HS-5 (cell line): ENCODE measurements around the gene SPAAR.
A peak's percentile ranks its signal among the peaks of the same experiment; 100 is the strongest.
"Not testable (repeated sequence)": the region's sequence is repeated elsewhere in the genome, so short reads cannot be mapped to it uniquely, and the experiment has no call there.

Experiments used
- DNase-seq: peaks from one replicate; pipeline ENCODE4 v3.0.0-alpha.2; 2012; ENCODE audit warnings: low read depth

SPAAR gene

DNA sequence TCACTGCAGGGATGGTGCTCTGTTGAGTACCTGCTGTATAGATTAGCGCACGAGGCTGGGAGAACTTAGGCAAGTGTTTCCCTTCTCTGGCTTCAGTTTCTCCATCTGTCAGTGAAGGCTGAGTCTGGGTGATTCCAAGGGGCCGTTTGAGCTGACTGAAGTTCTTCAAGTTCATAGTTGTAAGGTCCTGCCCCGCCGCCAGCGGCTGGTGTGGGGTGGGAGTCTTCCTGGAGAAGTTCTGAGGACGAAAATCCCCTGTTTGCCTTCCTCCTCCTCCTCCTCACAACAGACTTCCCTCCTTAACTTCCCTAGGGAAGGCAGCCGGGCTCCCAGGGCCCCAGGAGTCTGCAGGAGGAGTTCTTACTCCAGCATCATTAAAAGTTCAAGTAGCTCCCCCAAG, 5.0 kb upstream of the SPAAR start:
- DNase-seq, result no peak

DNA sequence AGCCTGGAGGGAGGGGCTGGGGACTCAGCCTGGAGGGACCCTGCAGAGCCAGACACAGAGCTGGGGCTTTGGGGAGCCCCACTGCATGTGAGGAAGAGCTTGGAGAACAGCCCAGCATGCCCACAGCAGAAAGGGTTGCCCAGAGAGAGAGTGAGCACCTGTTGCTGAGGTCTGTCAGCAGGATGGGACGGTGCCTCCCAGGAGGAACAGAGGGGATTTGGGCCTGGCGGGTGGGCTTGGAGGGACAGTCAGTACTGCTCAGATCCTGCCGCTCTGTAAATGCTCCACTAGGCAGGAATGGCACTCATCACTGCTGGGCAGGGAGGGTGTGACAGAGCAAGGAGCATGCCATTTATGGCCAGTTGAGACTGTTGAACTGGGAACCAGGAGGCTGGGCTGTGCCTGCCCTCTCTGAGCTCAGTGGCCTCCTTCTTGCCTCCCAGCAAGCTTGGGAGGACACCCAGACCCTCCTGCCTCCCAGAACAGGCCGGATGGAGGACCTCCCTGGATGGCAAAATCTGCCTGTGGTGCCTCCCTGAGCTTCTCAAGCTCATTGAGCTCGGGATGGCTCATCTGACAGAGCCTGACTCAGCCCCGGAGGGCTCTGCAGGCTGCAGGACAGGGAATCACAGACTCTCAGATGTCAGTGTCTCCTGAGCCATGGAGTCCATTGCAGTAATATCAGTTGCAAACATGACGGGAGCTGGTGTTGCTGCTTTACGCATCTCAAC, 4.1 kb upstream of the SPAAR start:
- DNase-seq, result no peak

DNA sequence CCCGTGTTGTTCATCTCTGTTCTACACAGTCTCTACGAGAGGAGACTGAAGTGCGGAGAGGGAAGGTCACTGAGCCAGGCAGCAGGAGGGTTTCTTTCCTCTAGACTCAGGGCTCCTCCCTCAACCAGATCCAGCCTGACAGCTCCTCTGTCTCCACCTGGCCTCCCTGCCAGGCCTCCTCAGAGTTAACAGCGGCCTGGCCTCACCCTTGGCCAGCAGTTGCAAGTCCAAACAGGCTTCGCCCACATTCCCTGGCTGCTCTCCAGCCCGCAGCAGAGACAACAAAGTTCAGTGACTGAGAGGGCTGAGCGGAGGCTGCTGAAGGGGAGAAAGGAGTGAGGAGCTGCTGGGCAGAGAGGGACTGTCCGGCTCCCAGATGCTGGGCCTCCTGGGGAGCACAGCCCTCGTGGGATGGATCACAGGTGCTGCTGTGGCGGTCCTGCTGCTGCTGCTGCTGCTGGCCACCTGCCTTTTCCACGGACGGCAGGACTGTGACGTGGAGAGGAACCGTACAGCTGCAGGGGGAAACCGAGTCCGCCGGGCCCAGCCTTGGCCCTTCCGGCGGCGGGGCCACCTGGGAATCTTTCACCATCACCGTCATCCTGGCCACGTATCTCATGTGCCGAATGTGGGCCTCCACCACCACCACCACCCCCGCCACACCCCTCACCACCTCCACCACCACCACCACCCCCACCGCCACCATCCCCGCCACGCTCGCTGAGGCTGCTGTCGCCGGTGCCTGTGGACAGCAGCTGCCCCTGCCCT, 3.2 kb upstream of the SPAAR start, which contains the start of gene HRCT1:
Gene HRCT1, plus strand, starts transcription at position 291 of the 768 bp plus-strand sequence. Its CDS starts 86 bp downstream, at position 377.
- DNase-seq, result peak; percentile 76

DNA sequence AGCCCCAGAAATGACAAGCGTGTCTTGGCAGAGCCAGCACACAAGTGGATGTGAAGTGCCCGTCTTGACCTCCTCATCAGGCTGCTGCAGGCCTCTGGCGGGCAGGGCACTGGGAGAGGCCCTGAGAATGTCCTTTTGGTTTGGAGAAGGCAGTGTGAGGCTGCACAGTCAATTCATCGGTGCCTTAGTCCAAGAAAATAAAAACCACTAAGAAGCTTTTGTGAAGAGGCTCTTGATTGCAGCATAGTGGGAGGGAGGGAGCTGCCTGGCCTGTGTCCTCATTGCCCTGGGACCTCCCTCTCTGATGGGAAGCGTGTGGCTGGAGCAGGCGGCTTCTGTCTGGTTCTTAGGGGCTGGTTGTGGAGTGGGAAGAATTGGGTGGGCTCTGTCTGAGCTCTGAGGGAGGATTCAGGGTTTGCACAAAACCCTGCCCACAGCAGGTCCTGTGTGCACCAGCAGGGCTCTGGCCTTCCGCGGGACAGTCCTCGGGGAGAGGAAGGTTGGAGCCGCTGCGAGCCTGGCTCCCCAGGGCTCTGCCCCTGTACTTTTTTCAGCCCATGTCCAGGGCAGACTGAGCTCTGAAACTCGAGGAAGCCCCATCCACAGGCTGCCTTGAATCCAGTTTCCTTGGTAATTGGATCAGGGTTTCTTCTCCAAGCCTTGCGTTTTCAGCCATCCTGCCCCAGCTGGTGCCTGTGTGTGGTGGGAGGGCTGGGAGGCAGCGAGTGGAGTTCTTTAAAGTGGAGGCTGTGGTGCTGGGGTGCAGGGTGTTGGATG, 2.2 kb upstream of the SPAAR start:
- DNase-seq, result no peak

DNA sequence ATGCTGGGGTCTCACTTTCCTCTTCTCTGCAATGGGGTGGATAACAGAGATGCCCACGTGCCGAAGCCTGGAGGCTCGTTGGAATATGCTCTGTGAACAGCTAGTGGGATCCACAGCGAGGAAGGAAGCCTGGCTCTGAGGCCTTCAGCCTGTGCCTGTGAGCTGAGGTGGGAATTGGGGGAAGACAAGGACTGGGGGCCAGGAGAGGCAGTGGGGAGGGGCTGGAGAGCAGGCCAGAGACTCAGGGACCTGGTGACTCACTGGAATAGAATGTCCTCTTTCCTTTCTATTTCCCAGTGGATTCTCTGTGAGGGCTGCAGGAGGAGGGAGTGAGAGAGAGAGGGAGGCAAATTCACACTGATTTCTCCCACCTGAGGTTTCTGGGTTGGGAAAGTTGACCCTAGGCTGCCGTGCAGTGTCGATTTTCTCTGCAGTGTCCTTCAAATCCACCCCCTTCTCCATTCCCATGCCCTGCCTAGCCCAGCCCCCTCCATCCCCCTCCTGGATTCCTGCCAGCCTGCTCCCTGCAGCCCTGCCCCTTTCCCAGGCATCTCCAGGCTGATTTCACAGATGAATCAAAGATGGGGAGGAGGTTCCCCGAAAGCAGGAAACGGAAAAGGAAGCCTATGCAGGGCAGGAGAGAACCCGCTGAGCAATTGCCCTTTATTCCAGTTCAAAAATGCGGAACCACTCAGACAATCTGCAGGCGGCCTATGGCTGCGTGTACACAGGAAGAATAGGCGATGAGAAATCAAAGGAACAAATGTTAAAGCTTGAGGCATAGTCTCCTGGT, 1.4 kb upstream of the SPAAR start:
- DNase-seq, result peak; percentile 86

DNA sequence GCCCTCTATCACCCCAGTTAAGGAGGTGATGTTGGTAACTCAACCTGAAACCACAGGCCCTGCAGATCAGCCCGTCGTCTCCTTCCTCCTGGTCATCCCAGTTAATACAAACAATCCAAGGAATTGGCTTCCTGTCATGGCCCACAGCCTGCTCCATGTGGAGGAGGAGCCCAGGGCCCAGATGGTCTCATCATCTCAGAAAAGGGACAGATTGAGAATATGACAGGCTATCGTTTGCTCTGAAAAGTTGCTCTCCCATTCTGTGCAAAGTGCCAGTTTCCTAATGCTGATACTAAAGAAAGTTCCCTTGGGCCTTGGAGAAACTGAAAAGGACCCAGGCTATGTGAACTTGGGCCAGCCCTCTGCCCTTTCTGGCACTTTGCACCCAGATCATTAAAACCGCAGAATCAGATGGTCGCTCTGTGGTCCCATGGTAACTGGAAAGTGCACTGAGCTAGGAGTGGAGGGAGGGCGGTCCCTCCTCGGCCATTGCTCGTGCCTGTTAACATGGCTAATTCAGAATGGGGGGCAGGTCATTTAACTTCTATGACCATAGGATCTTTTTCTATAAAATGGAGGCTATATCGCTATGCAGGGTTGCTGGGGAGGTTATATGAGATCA, 675 bp upstream of the SPAAR start:
- no peak for DNase-seq

DNA sequence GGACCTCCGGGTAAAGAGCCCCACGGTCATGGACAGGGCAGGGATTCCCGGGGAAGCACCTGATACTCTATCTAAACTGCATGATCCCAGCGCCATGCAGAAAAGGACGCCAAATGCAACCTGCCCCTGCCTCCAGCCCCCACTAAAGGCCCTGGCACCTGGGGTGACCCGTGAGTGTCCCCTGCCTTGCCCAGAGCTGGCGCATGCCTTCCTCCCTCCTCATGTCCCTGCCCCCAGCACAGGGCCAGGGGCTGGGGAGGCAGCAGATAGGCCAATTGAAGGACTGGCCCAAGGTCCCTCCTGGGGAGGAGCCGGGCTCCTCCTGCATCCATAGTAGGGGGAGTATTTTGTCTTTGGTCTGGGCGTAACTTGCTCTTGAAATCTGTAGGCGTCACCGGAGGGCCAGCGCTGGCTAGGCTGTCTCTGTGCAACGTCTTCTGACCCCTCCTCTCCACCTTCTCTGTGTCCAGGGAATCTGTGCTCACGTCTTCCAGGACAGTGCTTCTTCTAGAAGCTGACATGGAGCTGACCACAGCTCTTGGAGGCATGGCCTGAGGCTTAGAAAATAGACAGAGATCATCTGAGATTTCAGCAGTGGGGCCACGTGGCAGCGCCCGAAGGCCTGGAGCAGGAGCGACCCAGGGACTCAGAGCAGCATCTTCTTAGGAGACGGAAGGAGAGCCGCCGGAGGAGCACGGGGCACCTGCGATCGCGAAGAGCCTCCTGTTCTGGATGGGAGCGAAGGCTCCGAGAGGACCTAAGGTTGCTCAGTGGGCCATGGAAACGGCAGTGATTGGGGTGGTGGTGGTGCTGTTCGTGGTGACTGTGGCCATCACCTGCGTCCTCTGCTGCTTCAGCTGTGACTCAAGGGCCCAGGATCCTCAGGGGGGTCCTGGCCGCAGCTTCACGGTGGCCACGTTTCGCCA, 660 bp downstream of the SPAAR start:
- DNase-seq, result no peak

DNA sequence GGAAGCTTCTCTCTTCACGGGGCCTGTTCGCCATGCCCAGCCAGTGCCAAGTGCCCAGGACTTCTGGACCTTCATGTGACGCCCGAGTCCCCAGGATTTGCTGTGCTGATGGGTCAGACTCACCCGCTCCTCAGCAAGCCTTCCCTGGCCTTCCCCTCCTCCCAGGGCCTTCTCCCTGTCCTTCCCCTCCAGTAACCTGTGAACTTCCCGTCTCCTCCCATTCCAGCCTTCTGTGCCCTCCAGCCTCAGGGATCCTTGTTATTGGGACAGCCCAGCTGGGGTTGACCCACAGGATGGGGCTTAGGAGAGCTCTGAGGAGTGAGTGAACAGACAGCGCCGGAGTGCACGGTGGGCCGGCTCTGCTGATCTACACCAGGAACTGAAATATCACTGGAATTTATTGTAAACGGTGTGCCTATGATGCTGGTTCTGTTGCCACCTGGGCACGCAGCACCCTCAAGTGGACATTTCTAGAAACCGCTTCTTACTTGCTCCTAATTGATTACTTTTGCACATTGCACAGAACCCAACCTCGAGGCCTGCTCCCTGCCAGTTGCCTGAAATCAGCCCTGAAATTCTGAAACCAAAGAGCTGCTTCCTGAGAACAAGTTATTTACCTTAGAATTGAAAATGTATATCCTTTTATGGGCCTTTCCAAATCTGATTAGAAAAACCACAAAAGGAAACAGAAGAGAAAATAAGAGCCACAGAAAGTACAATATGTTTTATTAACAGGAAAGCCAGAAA, 1.5 kb downstream of the SPAAR start:
- no peak for DNase-seq

GRCh38 chr9:35911690-35912089, 2.4 kb downstream of the SPAAR start:
- DNase-seq, result no peak

DNA sequence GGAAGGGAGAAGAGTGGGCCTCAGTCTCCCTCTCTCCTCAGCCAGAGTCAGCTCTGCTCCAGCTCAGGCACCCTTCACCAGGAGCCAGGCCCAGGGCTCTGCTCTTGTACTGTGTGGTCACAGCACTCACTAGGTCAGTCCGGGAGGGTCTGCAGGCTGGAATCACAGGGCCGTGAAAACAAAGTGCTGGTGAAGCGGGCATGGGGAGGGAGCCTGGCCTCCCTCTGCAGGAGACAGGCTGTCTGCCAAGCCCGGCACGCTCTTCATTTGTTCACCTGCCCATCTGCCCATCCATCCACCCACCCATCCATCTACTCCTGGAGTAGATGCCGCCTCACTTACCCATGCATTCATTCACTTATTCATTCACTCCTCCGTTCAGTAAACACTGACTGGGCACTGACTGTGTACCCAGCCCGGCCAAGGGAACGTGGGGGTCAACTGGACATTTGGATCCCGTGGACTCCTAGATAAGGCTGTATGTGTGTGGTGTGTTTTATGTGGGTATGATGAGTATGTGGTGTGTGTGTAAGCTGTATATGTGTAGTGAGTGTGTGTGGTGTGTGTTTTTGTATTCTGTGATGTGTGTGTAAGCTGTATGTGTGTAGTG, 3.6 kb downstream of the SPAAR start:
- no peak for DNase-seq

DNA sequence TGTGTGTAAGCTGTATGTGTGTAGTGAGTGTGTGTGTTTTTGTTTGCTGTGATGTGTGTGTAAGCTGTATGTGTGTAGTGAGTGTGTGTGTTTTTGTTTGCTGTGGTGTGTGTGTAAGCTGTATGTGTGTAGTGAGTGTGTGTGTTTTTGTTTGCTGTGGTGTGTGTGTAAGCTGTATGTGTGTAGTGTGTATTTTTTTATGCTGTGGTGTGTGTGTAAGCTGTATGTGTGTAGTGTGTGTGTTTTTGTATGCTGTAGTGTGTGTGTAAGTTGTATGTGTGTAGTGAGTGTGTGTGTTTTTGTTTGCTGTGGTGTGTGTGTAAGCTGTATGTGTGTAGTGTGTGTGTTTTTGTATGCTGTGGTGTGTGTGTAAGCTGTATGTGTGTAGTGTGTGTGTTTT, 4.1 kb downstream of the SPAAR start:
- DNase-seq, result not testable (repeated sequence)

GRCh38 chr9:35914301-35914807, 5.1 kb downstream of the SPAAR start:
- DNase-seq, result no peak

DNA sequence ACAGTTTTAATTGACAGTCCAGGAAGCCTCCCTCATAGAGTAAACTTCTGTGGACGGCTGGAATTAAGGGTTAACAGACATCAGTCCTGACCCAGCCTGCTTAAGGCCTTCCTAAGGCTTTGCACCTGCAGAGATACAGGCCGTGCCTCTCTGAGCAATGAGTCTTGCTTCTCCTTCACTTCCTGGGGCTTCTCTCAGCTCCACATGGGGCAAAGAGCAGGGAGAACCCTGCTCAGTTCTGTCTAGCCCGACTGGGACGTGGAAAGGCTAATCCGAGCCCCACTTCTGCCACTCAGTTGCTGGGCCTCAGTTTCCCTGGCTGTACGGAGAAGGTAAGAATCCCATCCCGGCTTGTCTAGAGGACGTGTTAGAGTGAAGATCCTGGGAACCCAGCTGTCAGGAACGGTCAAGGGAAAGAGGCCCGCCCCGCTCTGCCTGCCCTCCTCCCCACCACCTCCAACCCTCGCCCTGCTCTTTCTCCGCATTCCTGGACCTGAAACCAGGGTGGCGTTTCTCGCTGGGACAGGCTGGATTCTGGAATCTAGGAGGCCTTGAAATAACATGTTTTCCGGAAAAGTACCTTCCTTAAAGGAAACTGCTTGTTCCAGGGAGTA, 6.5 kb downstream of the SPAAR start:
- DNase-seq, result no peak

DNA sequence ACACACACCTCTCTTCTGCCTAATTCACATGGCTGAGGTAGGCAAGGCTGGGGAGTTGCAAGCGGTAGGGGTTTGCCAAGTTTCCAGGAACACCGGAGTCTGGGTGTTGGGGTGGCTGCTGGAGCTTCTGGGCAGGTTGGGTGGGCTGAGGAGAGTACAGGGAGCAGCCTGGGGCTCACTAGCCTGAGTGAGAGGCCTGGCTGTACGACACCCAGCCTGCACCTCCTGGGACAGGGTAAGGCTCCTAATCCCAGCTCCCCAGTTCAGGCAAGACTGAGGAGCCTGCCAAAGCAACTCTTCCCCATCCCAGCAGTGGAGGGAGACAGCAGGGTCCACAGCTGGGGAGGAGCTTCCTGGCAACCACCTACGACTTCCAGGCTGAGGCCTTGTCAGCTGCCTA, 8.0 kb downstream of the SPAAR start:
- DNase-seq, result no peak

DNA sequence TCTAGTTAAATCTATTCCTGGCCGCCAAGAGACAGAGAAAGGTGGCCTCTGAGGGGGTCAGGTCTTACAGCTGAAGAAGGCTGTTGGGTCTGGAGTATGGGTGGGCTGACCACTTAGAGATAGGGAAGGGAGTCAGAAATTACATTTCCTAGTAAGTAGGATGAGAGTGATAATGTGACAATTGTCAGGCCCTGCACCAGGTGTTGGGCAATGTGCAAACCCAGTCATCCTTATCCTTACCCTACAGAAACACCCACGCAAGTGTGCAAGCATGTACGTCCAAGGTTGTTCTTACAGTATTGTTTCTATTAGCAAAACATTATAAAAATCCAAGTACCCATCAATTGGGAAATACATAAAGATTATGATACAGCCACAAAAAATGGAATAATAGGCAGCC, 9.5 kb downstream of the SPAAR start:
- no peak for DNase-seq

GRCh38 chr9:35919212-35920008, 10.1 kb downstream of the SPAAR start:
- DNase-seq, result no peak

- no peak for DNase-seq
These were observed 10.8 kb downstream of the SPAAR start for GRCh38 chr9:35920051-35920620.
